ENCODE results near the gene SPAG9.
A peak's percentile ranks its signal among the peaks of the same experiment; 100 is the strongest.

SPAG9 gene

DNA sequence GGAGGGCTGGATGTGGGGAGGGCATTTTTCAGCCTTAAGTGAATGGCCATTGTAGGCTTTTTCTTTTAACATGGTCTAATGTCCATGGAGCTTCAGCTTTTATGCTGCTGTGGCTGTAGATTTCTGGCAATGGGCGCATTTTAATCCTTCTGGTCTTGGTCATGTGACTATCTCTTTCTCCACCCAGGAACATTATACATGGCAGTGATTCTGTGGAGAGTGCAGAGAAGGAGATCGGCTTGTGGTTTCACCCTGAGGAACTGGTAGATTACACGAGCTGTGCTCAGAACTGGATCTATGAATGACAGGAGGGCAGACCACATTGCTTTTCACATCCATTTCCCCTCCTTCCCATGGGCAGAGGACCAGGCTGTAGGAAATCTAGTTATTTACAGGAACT lies 40.9 kb upstream of the SPAG9 start:
- CTCF ChIA-PET: interaction anchor here (0.7 to 2.3 kb wide), 2 partner anchors 8 to 119 kb away, joined by 4 to 7 read pairs; partner anchors contain the start of gene NME1
- no peaks in the 10 kb centered on the region for H3K9me3 ChIP-seq (ENCODE audit: control insufficient read depth, insufficient read depth, low read depth, low read length)
- H3K36me3 ChIP-seq (ENCODE audit: control insufficient read depth in 2 of 2, insufficient read depth in 1 of 2, low read length in 2 of 2): peaks cover 64 to 68% of the 10 kb centered on the region in 2 experiments
- POLR2A ChIA-PET: interaction anchor here (1.9 kb wide), 1 partner anchor 8 kb away, joined by 10 read pairs; the partner anchor contains the start of gene NME1
- H3K27ac ChIP-seq (ENCODE audit: extremely low read depth, low read depth, low read length): no peak overlapping the region
- no peak overlapping the region for H3K4me3 ChIP-seq (ENCODE audit: low read depth, low read length)
- TF ChIP-seq, protein P1, sequence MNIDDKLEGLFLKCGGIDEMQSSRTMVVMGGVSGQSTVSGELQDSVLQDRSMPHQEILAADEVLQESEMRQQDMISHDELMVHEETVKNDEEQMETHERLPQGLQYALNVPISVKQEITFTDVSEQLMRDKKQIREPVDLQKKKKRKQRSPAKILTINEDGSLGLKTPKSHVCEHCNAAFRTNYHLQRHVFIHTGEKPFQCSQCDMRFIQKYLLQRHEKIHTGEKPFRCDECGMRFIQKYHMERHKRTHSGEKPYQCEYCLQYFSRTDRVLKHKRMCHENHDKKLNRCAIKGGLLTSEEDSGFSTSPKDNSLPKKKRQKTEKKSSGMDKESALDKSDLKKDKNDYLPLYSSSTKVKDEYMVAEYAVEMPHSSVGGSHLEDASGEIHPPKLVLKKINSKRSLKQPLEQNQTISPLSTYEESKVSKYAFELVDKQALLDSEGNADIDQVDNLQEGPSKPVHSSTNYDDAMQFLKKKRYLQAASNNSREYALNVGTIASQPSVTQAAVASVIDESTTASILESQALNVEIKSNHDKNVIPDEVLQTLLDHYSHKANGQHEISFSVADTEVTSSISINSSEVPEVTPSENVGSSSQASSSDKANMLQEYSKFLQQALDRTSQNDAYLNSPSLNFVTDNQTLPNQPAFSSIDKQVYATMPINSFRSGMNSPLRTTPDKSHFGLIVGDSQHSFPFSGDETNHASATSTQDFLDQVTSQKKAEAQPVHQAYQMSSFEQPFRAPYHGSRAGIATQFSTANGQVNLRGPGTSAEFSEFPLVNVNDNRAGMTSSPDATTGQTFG (tag by site-specific recombination; IDR thresholded peaks at IDR 0.05; ENCODE audit: borderline replicate concordance): no peak
- 0 out of 2 replicates have a peak, but pooled peaks have one; percentile 35 for TF ChIP-seq ZBTB17 (tag by site-specific recombination; IDR thresholded peaks at IDR 0.05)
- TF ChIP-seq, protein P2, sequence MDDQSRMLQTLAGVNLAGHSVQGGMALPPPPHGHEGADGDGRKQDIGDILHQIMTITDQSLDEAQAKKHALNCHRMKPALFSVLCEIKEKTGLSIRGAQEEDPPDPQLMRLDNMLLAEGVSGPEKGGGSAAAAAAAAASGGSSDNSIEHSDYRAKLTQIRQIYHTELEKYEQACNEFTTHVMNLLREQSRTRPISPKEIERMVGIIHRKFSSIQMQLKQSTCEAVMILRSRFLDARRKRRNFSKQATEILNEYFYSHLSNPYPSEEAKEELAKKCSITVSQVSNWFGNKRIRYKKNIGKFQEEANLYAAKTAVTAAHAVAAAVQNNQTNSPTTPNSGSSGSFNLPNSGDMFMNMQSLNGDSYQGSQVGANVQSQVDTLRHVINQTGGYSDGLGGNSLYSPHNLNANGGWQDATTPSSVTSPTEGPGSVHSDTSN (CRISPR knock-in tag; IDR thresholded peaks at IDR 0.05): no peak
- no peaks in the 10 kb centered on the region for H3K4me1 ChIP-seq (ENCODE audit: control insufficient read depth, insufficient read depth, low read length)

DNA sequence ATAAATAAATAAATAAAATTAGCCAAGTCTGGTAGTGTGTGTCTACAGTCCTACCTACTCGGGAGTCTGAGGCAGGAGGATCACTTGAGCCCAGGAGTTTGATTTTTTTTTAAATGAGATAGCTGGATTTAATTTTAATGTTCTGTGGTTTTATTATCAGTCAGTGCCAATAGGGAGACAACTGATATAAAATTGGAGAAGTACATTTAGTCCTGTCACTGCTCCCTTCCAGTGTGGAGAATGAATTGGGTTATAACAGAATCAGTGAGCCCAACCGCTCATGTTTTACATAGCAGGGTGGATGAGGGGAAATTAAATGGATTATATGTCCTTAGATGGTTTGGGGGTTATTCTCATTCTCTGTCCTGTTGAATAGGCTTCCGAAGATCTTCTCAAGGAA lies 38.9 kb upstream of the SPAG9 start:
- POLR2A ChIA-PET: interaction anchor here (0.6 to 0.7 kb wide), 2 partner anchors 83 to 90 kb away, joined by 4 read pairs; no protein-coding TSS in a partner anchor
- CTCF ChIA-PET: no interaction called here
- peak; percentile 51; the same call in 1 of the 2 replicates for TF ChIP-seq ZNF133 (tag by site-specific recombination; IDR thresholded peaks at IDR 0.05)
- TF ChIP-seq ZNF664 (tag by site-specific recombination; IDR thresholded peaks at IDR 0.05): peak; percentile 36; the same call in 1 of the 2 replicates
- no peak for TF ChIP-seq ZNF37A (tag by site-specific recombination; IDR thresholded peaks at IDR 0.05)
- no peak for TF ChIP-seq ZNF76 (tag by site-specific recombination; IDR thresholded peaks at IDR 0.05; ENCODE audit: borderline replicate concordance, low read depth)
- Histone ChIP-seq H3K9me3 (ENCODE audit: control insufficient read depth, insufficient read depth, low read depth, low read length) (no peaks in the 10 kb centered on the region), H3K4me3 (ENCODE audit: low read depth, low read length) (no peak overlapping the region), H3K4me1 (ENCODE audit: control insufficient read depth, insufficient read depth, low read length) (no peaks in the 10 kb centered on the region), H3K27ac (ENCODE audit: extremely low read depth, low read depth, low read length) (no peak overlapping the region), H3K36me3 (ENCODE audit: control insufficient read depth in 2 of 2, insufficient read depth in 1 of 2, low read length in 2 of 2) (peaks cover 68 to 81% of the 10 kb centered on the region in 2 experiments)

DNA sequence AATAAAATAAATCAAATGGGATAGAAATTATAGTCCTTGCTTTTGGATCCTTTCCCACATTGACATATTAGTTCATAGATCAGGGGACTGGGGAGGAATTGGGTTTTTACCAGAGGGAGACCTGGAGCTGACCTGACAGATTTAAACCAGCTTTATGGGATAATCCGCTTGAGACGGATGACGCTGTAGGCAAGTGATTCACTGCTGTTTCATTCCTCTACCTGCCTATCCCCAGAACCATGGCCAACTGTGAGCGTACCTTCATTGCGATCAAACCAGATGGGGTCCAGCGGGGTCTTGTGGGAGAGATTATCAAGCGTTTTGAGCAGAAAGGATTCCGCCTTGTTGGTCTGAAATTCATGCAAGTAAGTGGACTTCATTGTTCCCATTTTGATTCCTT lies 34.7 kb upstream of the SPAG9 start:
- no peak for TF ChIP-seq ZBTB17 (tag by site-specific recombination; IDR thresholded peaks at IDR 0.05)
- TF ChIP-seq WT1 (tag by site-specific recombination; IDR thresholded peaks at IDR 0.05): no peak
- TF ChIP-seq ZSCAN16 (tag by site-specific recombination; IDR thresholded peaks at IDR 0.05): no peak
- no peak for TF ChIP-seq ZEB2 (tag by site-specific recombination; IDR thresholded peaks at IDR 0.05)
- TF ChIP-seq, protein P3, sequence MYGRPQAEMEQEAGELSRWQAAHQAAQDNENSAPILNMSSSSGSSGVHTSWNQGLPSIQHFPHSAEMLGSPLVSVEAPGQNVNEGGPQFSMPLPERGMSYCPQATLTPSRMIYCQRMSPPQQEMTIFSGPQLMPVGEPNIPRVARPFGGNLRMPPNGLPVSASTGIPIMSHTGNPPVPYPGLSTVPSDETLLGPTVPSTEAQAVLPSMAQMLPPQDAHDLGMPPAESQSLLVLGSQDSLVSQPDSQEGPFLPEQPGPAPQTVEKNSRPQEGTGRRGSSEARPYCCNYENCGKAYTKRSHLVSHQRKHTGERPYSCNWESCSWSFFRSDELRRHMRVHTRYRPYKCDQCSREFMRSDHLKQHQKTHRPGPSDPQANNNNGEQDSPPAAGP (tag by site-specific recombination; IDR thresholded peaks at IDR 0.05): no peak
- no peak for TF ChIP-seq ZBTB20 (tag by site-specific recombination; IDR thresholded peaks at IDR 0.05)
- no peak for TF ChIP-seq ZNF121 (tag by site-specific recombination; IDR thresholded peaks at IDR 0.05)
- TF ChIP-seq ZNF521 (tag by site-specific recombination; IDR thresholded peaks at IDR 0.05): no peak
- TF ChIP-seq, protein P4, sequence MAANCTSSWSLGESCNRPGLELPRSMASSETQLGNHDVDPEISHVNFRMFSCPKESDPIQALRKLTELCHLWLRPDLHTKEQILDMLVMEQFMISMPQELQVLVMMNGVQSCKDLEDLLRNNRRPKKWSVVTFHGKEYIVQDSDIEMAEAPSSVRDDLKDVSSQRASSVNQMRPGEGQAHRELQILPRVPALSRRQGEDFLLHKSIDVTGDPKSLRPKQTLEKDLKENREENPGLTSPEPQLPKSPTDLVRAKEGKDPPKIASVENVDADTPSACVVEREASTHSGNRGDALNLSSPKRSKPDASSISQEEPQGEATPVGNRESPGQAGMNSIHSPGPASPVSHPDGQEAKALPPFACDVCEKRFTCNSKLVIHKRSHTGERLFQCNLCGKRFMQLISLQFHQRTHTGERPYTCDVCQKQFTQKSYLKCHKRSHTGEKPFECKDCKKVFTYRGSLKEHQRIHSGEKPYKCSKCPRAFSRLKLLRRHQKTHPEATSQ (tag by site-specific recombination; IDR thresholded peaks at IDR 0.05): no peak
- TF ChIP-seq ZNF211 (tag by site-specific recombination; IDR thresholded peaks at IDR 0.05; ENCODE audit: low read depth): no peak
- TF ChIP-seq ZNF501 (tag by site-specific recombination; IDR thresholded peaks at IDR 0.05): no peak
- no peak for TF ChIP-seq PRDM1 (tag by site-specific recombination; IDR thresholded peaks at IDR 0.05)
- Histone ChIP-seq H3K27ac (ENCODE audit: extremely low read depth, low read depth, low read length) (no peak overlapping the region), H3K36me3 (ENCODE audit: control insufficient read depth in 2 of 2, insufficient read depth in 1 of 2, low read length in 2 of 2) (peaks cover 34 to 50% of the 10 kb centered on the region in 2 experiments), H3K4me1 (ENCODE audit: control insufficient read depth, insufficient read depth, low read length) (peaks cover 4% of the 10 kb centered on the region; the same call in 1 of the 2 replicates), H3K4me3 (ENCODE audit: low read depth, low read length) (no peak overlapping the region), H3K9me3 (ENCODE audit: control insufficient read depth, insufficient read depth, low read depth, low read length) (no peaks in the 10 kb centered on the region)
- ChIA-PET CTCF (interaction anchor here (0.6 to 3.8 kb wide), 3 partner anchors 10 to 152 kb away, joined by 4 to 107 read pairs (median 10); partner anchors contain the start of gene NME2), POLR2A (interaction anchor here (0.6 to 3.8 kb wide), 4 partner anchors 7 to 56 kb away, joined by 3 to 36 read pairs (median 14); partner anchors contain the start of genes NME2 and SPAG9)
